Camera-type eye (tissue), 1 donor: ENCODE results near the gene MYO1A. TPM values are rescaled to one million over a fixed set of nuclear protein-coding genes. Genes with fewer than 3 reads are reported as not detected.

ENCODE experiments used
- total RNA-seq: library from RNA; depleted of rRNA; stranded (reverse); fragments of >200 nt; gene quantifications from one replicate; pipeline ENCODE4 v1.2.3, GENCODE V29; 2014

MYO1A gene
- total RNA-seq: not detected

GRCh38 chr12:57049890-57050289, at the start of gene MYO1A:
TSS of gene MYO1A (minus strand) at chr12:57050129. CDS start at chr12:57048323, 1,806 bp downstream.

DNA sequence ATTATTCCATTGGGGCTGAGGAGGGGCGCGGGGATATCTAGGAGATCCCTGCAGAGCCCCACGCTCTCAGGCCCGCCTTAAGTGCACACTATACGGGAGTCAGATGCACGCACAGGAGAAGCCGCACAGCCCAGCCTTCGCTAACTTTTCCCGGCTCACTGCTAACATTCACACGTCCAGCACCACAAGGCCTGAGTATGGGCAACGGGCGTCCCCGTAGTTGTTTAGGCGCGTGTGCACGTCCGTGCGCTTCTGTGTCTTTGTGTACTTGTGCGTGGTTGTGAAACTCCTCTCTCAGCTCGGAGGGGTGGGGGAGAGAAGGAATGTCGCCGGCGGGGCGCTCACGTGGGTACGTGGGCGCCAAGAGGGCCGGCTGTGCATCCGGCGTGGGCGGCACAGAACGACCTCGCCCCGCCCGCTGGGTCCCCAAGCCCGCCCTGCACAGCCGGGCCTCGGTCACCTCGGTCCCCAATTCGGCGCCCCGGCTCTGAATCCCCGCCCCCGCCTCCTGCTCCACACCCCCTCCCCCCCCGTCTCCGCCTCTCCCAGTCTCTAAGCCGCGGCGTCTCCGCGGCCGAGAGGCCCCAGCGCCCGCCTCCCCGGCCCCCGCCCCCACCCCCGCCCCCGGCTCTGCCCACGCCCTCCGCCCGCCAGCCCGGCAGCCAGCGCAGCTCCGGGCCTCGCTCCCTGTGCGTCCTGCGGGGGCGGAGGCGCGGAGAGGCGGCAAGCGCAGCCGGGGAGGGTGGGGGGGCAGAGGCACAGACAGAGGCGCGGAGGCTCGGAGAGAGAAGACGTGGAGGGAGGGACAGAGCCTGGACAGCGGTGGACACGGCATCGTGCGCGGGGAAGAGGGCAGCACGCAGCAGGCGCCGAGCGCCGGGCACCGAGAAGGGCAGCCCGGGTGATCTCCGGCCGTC, 38.7 kb upstream of the MYO1A start, which contains the start of gene NAB2:
TSS of gene NAB2 (plus strand) at position 761 of the 917 bp plus-strand sequence. CDS start 158 bp downstream, outside the sequence.

GRCh38 chr12:57078519-57079404, 28.8 kb upstream of the MYO1A start, which contains the start of gene NEMP1:
TSS of gene NEMP1 (minus strand) at chr12:57078791. CDS start at chr12:57078745, 46 bp downstream.

GRCh38 chr12:57016348-57016747, 33.6 kb downstream of the MYO1A start, which contains the start of gene TAC3:
TSS of gene TAC3 (minus strand) at chr12:57016529. CDS start at chr12:57015797, 732 bp downstream.

GRCh38 chr12:57005980-57006808, 43.7 kb downstream of the MYO1A start, which contains the start of gene ZBTB39:
TSS of gene ZBTB39 (minus strand) at chr12:57006546. CDS start at chr12:57004917, 1,629 bp downstream.

Other genes with a start within 250 kb of the MYO1A start
- 0.38 TPM for gene SDR9C7, start 115.7 kb downstream of the MYO1A start, total RNA-seq
- 1.0 TPM for gene RDH16, start 92.5 kb downstream of the MYO1A start, total RNA-seq
- gene ZBTB39, start 43.6 kb downstream of the MYO1A start, total RNA-seq: 11.5 TPM
- gene TAC3, start 33.6 kb downstream of the MYO1A start, total RNA-seq: 0.93 TPM
- 16.1 TPM for gene NEMP1, start 28.7 kb upstream of the MYO1A start, total RNA-seq
- gene NAB2, start 39.0 kb upstream of the MYO1A start, total RNA-seq: 26.2 TPM
- 49.9 TPM for gene STAT6, start 61.2 kb upstream of the MYO1A start, total RNA-seq
- gene LRP1, start 78.4 kb upstream of the MYO1A start, total RNA-seq: 254 TPM
- gene LRP1-AS, start 97.5 kb upstream of the MYO1A start, total RNA-seq: 3.4 TPM
- 23.4 TPM for gene NXPH4, start 166.7 kb upstream of the MYO1A start, total RNA-seq
- gene SHMT2, start 179.6 kb upstream of the MYO1A start, total RNA-seq: 88.8 TPM
- gene STAC3, start 201.1 kb upstream of the MYO1A start, total RNA-seq: 55.6 TPM